GM12891 (cell line): ENCODE measurements around the gene PI4KB.

Source experiments
- PAX5 ChIP-seq: IDR thresholded peaks from 2 replicates; pipeline ENCODE4 v1.6.1; 2011; ENCODE audit warnings: low read length, moderate library complexity, mild to moderate bottlenecking; ENCODE audit not compliant: insufficient read depth, severe bottlenecking
- POLR2A ChIP-seq: IDR thresholded peaks from 2 replicates; pipeline ENCODE4 v1.6.1; 2011; ENCODE audit warnings: low read depth, low read length, control low read depth
- POLR2AphosphoS5 ChIP-seq: IDR thresholded peaks from 2 replicates; pipeline ENCODE4 v1.6.1; 2011; ENCODE audit warnings: low read depth, low read length, control low read depth
- POU2F2 ChIP-seq: IDR thresholded peaks from 2 replicates; pipeline ENCODE4 v1.6.1; 2011; ENCODE audit warnings: low read depth, mild to moderate bottlenecking, control low read depth, low read length, moderate library complexity
- TAF1 ChIP-seq: IDR thresholded peaks from 2 replicates; pipeline ENCODE4 v1.6.1; 2011; ENCODE audit warnings: low read depth, low read length, control low read depth

GRCh38 chr1:151289991-151290708 is 37.1 kb downstream of the PI4KB start:
- TF ChIP-seq POLR2A, result peak; percentile 56
- TF ChIP-seq POLR2AphosphoS5, result peak; percentile 63
- no peak for TF ChIP-seq TAF1
- TF ChIP-seq PAX5, result no peak
- TF ChIP-seq POU2F2, result peak; percentile 50; the same call in 1 of the 2 replicates
